HG03025 (cell line): ENCODE results near the gene PLXNB2.

Source experiments
- ATAC-seq: cut with Tn5 transposase; IDR thresholded peaks from one replicate; pipeline ENCODE4 v1.9.1; 2021; ENCODE audit warnings: mild to moderate bottlenecking, moderate library complexity; ENCODE audit not compliant: unreplicated experiment, low FRiP score

The PLXNB2 gene

GRCh38 chr22:50312371-50312770 lies 4.9 kb upstream of the PLXNB2 start:
- ATAC-seq: no peak

GRCh38 chr22:50311606-50312351 lies 4.3 kb upstream of the PLXNB2 start:
- no peak for ATAC-seq

- no peak for ATAC-seq
Measured at GRCh38 chr22:50310949-50311444, 3.6 kb upstream of the PLXNB2 start.

GRCh38 chr22:50310031-50310722 lies 2.7 kb upstream of the PLXNB2 start:
- ATAC-seq: no peak

GRCh38 chr22:50309601-50309991 lies 2.1 kb upstream of the PLXNB2 start:
- ATAC-seq: no peak

GRCh38 chr22:50308986-50309600 lies 1.6 kb upstream of the PLXNB2 start:
- ATAC-seq: no peak

GRCh38 chr22:50308597-50308935 lies 1.1 kb upstream of the PLXNB2 start:
- no peak for ATAC-seq

GRCh38 chr22:50307890-50308596 lies 597 bp upstream of the PLXNB2 start:
- no peak for ATAC-seq

GRCh38 chr22:50305923-50306566 lies 1.4 kb downstream of the PLXNB2 start:
- no peak for ATAC-seq

GRCh38 chr22:50305393-50305922 lies 2.0 kb downstream of the PLXNB2 start:
- ATAC-seq: no peak

GRCh38 chr22:50304528-50305392 lies 2.7 kb downstream of the PLXNB2 start:
- ATAC-seq: no peak

GRCh38 chr22:50303848-50304527 lies 3.5 kb downstream of the PLXNB2 start:
- no peak for ATAC-seq

- no peak for ATAC-seq
Measured at GRCh38 chr22:50303515-50303847, 4.0 kb downstream of the PLXNB2 start.

GRCh38 chr22:50302564-50302963 lies 4.9 kb downstream of the PLXNB2 start:
- no peak for ATAC-seq

- ATAC-seq: no peak
Measured at GRCh38 chr22:50302041-50302541, 5.4 kb downstream of the PLXNB2 start.

- ATAC-seq: no peak
Measured at GRCh38 chr22:50301581-50301991, 5.9 kb downstream of the PLXNB2 start.

- ATAC-seq: no peak
Measured at GRCh38 chr22:50300620-50301257, 6.7 kb downstream of the PLXNB2 start.
